Left forelimb (tissue), 1 donor: ENCODE measurements around the gene TTC39B.
"Not testable (repeated sequence)": the region's sequence is repeated elsewhere in the genome, so short reads cannot be mapped to it uniquely, and the experiment has no call there.

Experiments used
- DNase-seq: peaks from one replicate; pipeline ENCODE4 v3.0.0-alpha.2; 2018; ENCODE audit warnings: low spot score

The TTC39B gene

DNA sequence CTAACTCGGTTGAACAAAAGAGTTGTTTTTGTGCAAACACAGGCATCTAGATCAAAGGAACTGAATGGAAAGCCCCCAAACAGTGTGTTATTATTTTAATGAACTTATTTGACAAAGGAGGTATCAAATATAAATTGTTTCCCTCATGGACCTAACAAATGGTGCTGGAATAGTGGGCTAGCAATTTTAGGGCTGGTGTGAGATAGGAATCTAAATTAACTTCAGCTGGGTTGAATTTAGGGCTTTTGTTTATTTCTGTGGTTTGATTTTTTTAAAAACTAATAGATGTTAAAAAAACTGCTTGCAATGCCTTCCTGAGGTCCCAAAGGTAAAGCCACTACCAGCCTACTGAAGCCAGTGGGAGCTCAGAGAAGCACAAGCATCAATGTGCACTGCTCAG, 42.1 kb downstream of the TTC39B start:
- no peak for DNase-seq

DNA sequence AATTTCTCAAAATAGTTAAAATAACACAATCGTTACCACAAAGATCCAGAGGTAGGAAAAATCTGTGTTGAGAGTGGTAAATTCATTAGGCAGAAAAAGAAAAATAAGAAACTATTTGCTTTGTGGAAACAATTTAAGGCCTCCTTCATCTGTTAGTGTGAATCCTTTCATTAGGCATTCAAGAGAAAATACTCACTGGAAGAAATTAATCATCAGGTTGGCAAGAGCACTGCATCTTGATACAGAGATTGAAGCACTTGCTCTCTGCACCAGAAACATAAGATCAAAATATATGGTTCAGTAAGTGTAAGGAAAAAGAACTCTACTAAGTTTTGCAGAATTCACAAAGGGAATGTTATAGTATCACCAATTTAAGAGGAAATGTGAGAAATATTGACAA, 44.4 kb downstream of the TTC39B start:
- no peak for DNase-seq

- DNase-seq, result no peak
Observed at GRCh38 chr9:15256426-15256825, 50.6 kb downstream of the TTC39B start.

DNA sequence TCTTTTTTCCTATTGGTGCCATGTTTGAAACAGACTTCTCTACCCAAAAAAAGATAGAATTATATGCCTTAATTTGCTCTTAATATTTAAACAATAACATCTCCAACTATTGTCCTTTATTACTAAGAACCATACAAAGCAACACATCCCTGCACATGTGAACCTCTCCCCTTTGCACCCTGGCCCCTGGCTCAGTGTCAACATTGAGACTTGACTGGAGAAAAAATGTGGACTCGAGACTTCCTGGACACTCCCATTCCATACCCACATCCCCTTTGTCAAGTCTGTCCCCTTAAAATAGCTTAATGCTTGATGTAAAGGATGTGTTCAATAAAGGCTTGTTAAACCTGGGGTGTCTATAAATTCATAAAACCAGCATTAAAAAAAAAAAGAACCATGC, 53.2 kb downstream of the TTC39B start:
- DNase-seq, result no peak

- DNase-seq, result no peak
Observed at GRCh38 chr9:15253197-15253596, 53.8 kb downstream of the TTC39B start.

DNA sequence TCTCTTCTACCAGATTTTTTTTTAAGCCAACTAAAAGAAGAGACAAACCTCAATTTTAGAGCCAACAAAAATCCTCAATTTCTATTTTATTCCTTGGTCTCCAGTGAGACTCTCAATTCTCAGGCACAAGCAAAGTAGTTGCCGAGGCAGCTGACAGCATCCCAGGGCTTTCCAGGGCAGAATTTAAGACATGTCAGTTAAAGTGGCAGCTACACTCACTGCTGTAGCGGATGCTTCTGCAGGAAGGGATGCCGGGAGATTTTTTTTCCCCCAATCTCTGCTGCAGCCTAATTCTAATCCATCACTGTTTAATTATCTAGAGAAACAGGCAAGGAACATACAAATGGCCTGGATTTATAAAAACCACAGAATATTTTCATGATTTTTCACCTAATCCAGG, 57.0 kb downstream of the TTC39B start:
- no peak for DNase-seq

- DNase-seq, result no peak
Observed at GRCh38 chr9:15249042-15249818, 57.8 kb downstream of the TTC39B start.

- DNase-seq, result no peak
Observed at GRCh38 chr9:15248621-15249020, 58.4 kb downstream of the TTC39B start.

GRCh38 chr9:15248081-15248480, 58.9 kb downstream of the TTC39B start:
- DNase-seq, result no peak

DNA sequence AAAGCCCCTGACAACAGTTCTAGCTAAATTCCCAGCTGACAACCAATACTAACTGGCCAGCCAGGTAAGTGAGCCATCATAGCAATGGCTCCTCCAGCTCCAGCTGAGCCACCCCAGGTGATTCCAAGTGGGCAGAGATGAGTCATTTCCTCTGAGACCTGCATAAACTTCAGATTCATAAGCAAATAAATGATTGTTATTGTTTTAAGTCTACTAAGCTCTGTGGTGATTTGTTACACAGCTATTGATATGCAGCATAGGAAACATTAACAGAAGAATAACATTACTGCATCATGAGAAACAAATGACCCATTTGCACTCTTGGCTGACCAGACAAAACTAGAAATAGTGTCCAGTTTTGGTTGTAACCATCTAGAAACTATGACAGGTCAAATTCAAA, 60.3 kb downstream of the TTC39B start:
- no peak for DNase-seq

DNA sequence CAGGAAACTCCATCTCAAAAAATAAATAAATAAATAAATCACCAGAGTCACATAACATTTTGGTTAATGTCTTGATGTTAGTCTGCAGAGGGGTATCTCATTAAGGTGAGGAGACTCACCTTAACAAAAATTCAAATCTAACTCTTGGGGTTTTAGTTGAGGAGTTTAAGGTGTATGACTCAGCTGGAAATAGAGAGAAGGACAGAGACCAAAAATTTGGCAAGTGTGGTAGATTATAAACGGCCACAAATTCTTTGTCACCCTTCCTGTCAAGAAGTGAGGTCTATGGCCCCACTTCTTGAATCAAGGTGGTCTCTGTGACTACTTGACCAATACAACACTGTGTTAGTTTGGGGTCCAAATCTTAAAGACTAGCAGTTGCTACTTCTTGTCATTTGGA, 60.8 kb downstream of the TTC39B start:
- no peak for DNase-seq

GRCh38 chr9:15244001-15244441, 63.0 kb downstream of the TTC39B start:
- DNase-seq, result no peak

DNA sequence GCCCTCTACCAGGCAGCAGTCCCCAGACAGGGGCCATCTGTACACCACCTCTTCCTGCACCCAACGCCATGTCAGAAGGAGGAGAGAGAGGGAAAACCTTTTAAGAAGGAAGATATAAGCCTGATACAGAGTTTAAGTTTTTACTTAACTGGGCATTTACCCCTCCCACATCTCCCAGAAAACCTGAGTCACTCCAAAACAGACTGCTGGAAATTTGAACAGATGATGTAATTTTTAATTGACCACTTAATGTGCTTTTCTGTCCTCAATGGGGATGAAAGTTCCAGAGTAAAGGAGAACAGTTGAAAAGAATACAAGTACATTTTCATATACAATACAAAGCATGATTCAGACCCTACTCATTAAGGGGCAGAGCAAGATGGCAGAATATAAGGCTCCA, 63.9 kb downstream of the TTC39B start:
- DNase-seq, result no peak

DNA sequence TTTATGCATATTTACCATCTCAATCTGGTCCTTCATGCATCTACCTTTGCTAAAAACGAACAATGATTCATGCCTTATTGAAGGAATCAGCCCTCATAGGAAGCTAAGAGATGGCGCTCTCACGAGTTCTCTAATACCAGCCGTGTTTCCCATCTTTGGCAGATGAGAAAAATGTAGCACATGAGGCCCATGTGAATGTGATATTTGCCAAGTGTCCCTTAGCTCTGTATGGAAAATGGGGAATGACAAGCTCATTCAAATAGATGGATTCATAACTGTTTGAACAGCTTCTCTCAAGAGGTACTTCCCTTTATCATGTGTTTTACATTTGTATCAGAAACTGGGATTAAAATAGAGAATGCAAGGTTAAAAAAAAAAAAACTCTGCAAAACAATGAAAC, 66.1 kb downstream of the TTC39B start:
- DNase-seq, result no peak

DNA sequence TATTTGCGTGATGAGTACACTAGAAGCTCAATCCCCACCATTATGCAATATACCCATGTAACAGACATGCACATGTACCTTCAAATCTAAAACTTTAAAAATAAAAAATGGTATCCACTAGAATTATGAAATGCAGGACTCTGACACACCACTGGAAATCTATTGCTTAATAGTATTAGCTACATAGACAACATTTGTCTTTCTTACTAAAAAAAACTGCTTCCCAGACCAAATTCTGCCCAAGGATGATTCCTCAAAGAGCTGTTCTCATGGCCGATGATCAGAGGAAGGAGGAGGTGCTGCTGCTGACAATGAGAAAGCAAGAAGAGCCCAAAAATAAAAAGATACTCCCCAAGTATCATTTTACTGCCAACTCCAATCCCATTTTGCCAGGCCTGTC, 67.2 kb downstream of the TTC39B start:
- DNase-seq, result no peak

DNA sequence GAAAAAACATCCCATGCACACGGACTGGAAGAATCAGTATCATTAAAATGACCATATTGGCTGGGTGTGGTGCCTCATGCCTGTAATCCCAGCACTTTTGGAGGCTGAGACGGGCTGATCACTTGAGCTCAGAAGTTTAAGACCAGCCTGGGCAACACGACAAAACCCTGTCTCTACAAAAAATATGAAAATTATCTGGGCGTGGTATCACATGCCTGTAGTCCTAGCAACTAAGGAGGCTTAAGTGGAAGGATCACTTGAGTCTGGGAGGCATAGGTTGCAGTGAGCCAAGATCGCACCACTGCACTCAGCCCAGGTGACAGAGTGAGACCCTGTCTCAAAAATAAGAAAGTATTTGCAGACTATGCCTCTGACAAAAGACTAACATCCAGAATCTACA, 68.4 kb downstream of the TTC39B start:
- DNase-seq, result no peak

DNA sequence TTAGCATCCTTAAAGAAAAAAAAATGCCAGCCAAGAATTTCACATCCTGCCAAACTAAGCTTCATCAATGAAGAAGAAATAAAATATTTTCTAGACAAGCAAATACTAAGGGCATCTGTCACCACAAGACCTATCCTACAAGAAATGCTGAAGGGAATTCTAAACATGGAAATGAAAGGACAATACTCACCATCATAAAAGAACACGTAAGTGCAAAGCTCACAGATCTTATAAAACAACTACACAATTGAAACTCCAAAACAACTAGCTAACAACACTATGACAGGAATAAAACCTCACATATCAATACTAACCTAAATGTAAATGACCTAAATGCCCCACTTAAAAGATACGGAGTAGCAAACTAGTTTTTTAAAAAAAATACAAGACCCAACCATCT, 71.4 kb downstream of the TTC39B start:
- no peak for DNase-seq

DNA sequence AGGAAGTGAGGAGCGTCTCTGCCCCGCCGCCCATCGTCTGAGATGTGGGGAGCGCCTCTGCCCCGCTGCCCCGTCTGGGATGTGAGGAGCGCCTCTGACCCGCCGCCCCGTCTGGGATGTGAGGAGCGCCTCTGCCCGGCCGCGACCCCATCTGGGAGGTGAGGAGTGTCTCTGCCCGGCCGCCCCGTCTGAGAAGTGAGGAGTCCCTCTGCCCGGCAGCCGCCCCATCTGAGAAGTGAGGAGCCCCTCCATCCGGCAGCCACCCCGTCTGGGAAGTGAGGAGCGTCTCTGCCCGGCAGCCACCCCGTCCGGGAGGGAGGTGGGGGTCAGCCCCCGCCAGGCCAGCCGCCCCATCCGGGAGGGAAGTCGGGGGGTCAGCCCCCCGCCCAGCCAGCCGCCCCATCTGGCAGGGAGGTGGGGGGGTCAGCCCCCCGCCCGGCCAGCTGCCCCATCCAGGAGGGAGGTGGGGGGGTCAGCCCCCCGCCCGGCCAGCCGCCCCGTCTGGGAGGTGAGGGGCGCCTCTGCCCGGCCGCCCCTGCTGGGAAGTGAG, 73.0 kb downstream of the TTC39B start:
- not testable (repeated sequence) for DNase-seq

DNA sequence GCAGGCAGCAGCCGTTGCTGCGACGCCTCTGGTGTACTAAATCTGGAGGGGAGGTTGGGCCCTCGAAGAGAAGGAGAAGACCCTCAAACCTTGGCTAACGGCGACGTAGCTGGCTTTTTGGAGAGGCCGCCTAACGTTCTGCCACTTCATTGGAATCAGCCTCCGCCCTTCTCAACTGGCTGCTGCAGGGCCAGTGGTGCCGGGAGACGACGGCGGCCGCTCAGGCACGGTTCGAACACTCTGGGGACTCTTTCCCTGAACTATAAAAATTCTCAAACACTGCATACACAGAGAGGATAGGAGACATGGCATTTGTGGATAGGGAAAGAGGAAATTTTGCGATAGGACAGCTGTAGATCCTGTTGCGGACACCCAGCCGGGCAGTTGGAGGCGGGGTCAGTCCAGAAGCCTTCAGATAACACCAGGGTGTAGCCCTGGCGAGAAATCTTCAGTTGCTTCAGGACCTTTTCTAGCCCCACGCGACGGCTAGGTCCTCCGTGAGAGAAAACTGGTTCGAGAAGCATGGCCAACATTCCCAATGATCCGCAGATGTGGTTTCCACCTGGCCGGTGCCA, 74.2 kb downstream of the TTC39B start:
- not testable (repeated sequence) for DNase-seq

DNA sequence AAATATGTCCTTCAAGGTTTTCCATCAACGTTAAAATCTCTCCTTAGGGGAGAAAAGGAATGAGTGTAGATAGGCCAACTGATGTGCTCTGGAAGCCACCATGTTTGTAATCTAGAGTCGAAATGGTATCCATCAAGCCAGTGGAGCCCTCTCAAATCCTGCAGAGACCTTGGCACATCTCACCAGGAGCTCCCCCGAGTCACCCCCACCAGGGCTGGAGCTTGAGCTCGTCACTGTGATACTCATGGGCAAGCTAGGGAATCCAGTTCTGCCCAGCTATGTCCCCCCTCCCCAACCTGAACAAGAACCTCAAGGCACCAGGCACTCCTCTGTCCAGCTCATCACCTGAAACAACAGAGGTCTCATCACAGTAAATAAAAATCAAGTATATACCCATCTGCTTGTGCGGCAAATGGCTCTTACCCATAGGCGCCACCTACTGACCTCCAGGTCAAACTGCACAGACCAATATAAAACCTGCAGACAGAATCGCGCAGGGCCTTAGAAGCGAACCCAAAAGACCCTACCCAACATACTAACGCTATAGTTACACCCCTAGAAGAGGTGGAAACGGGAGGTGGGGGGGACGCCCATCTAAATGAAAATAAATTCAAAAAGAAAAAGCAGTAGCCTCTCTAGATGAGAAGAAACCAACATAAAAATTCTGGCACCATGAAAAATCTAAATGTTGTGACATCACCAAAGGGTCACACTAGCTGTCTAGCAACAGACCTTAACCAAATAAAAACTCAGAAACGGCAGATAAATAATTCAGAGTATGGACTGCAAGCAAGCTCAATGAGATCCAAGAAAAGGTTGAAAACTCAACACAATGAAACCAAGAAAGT, 75.0 kb downstream of the TTC39B start:
- no peak for DNase-seq

GRCh38 chr9:15229409-15229808, 77.6 kb downstream of the TTC39B start:
- no peak for DNase-seq

DNA sequence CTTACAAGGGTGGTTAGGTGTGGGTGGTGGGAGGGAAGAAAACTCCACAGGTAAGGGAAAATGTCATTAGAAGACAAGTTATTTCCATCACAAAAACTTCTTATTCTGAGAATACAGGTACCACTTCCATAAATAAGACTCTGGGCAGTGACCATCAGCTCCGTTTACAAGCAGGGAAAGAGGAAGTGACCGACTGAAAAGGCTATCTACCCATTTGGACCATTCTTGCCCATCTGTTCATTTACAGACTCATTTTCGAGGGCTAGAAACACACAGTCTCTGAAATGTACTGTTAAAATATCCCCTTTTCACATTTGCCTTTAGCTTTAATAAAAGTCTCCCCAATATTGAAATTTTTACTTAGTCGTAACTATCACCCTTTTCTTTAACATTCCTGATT, 79.5 kb downstream of the TTC39B start:
- DNase-seq, result no peak
